Measurements from ENCODE around the gene TMEM151B. TPM values are rescaled to one million over a fixed set of nuclear protein-coding genes. Genes with fewer than 3 reads are reported as not detected.

The TMEM151B gene
- total and polyA plus RNA-seq, 2 of the 13 experiments (the other 11 are each of a cell fraction or from before 2014, with no cell fraction given) = not detected

GRCh38 chr6:44289726-44290260 lies 19.5 kb downstream of the TMEM151B start:
- Histone ChIP-seq H3K9ac (ENCODE audit: insufficient read depth, low read depth, low read length) (no peak overlapping the region), H2AFZ (ENCODE audit: low read length) (no peak overlapping the region), H3K36me3 (replicated peaks in 1 of 2; ENCODE audit: control insufficient read depth in 1 of 2, insufficient read depth in 2 of 2, low read length in 2 of 2) (no peaks in the 10 kb centered on the region), H3K27ac (ENCODE audit: extremely low read length, insufficient read depth, low read length) (no peak overlapping the region), H3K4me3 (replicated peaks in 1 of 3; ENCODE audit: insufficient read depth in 1 of 3, low read depth in 2 of 3, low read length in 3 of 3) (no peak overlapping the region), H4K20me1 (ENCODE audit: insufficient read depth, low read length) (no peaks in the 10 kb centered on the region; the same call in 1 of the 2 replicates), H3K79me2 (ENCODE audit: insufficient read depth, low read length) (no peaks in the 10 kb centered on the region), H3K27me3 (ENCODE audit: control insufficient read depth in 1 of 2, insufficient read depth in 2 of 2, low read length in 2 of 2) (peaks cover 6 to 71% of the 10 kb centered on the region in 2 experiments), H3K4me2 (ENCODE audit: low read depth, low read length) (no peak overlapping the region), H3K4me1 (ENCODE audit: insufficient read depth, low read length) (no peaks in the 10 kb centered on the region), H3K9me3 (ENCODE audit: low read length) (no peaks in the 10 kb centered on the region)
- POLR2A ChIA-PET = no interaction called here
- BruUV-seq (replicated peaks) = no TSS peak
- no peak for DNase-seq (ENCODE audit: low spot score)
- 10% methylated on average over 7 of the region's 7 CpGs for WGBS (ENCODE audit: low lambda C conversion rate)
- no peak for FAIRE-seq
- ATAC-seq = no peak
- TF ChIP-seq CEBPB (IDR thresholded peaks at IDR 0.05; ENCODE audit: borderline replicate concordance, low read depth, low read length) = 0 out of 2 replicates have a peak, but pooled peaks have one; percentile 16
- TF ChIP-seq SP1 (IDR thresholded peaks at IDR 0.05) = no peak
- no peak for TF ChIP-seq SP1 (CRISPR knock-in tag; IDR thresholded peaks at IDR 0.05)
- TF ChIP-seq ZFYVE20 (CRISPR knock-in tag; IDR thresholded peaks at IDR 0.05; ENCODE audit: borderline replicate concordance, low read depth) = no peak
- intact Hi-C loops (cut with micrococcal nuclease; ENCODE audit: unreplicated experiment) = no loop called here
- CTCF ChIA-PET (ENCODE audit: low intra/inter-chr PET ratio, low total read pairs) = no interaction called here
- in situ Hi-C loops (cut with HindIII; ENCODE audit: extremely low pct_ligation_motif_present, low pct_unique_long_range_greater_than_20kb) = no loop called here

GRCh38 chr6:44291841-44292240 lies 21.6 kb downstream of the TMEM151B start:
- H4K20me1 ChIP-seq (ENCODE audit: insufficient read depth, low read length) = no peaks in the 10 kb centered on the region; the same call in 1 of the 2 replicates
- peak; percentile 27 for ATAC-seq
- H3K27me3 ChIP-seq (ENCODE audit: control insufficient read depth in 1 of 2, insufficient read depth in 2 of 2, low read length in 2 of 2) = peaks cover 6 to 63% of the 10 kb centered on the region in 2 experiments
- no peak overlapping the region for H2AFZ ChIP-seq (ENCODE audit: low read length)
- no peaks in the 10 kb centered on the region for H3K9me3 ChIP-seq (ENCODE audit: low read length)
- H3K79me2 ChIP-seq (ENCODE audit: insufficient read depth, low read length) = no peaks in the 10 kb centered on the region
- ChIA-PET CTCF (ENCODE audit: low intra/inter-chr PET ratio, low total read pairs) (no interaction called here), POLR2A (no interaction called here)
- no peak overlapping the region for H3K9ac ChIP-seq (ENCODE audit: insufficient read depth, low read depth, low read length)
- no peaks in the 10 kb centered on the region for H3K4me1 ChIP-seq (ENCODE audit: insufficient read depth, low read length)
- H3K36me3 ChIP-seq (replicated peaks in 1 of 2; ENCODE audit: control insufficient read depth in 1 of 2, insufficient read depth in 2 of 2, low read length in 2 of 2) = no peaks in the 10 kb centered on the region
- in situ Hi-C loops (cut with HindIII; ENCODE audit: extremely low pct_ligation_motif_present, low pct_unique_long_range_greater_than_20kb) (no loop called here), intact Hi-C loops (cut with micrococcal nuclease; ENCODE audit: unreplicated experiment) (no loop called here)
- BruUV-seq (replicated peaks) = no TSS peak
- DNase-seq (ENCODE audit: low spot score) = no peak
- no peak overlapping the region for H3K4me3 ChIP-seq (replicated peaks in 1 of 3; ENCODE audit: insufficient read depth in 1 of 3, low read depth in 2 of 3, low read length in 3 of 3)
- no peak overlapping the region for H3K4me2 ChIP-seq (ENCODE audit: low read depth, low read length)
- WGBS (ENCODE audit: low lambda C conversion rate) = 6% methylated on average over 4 of the region's 4 CpGs
- FAIRE-seq = no peak
- H3K27ac ChIP-seq (ENCODE audit: extremely low read length, insufficient read depth, low read length) = no peak overlapping the region
- no peak for TF ChIP-seq CSRNP2 (CRISPR knock-in tag; conservative IDR thresholded peaks at IDR 0.05; ENCODE audit: low read depth)
- no peak for TF ChIP-seq ZNF354B (CRISPR knock-in tag; IDR thresholded peaks at IDR 0.05)
- no peak for TF ChIP-seq KLF16 (CRISPR knock-in tag; IDR thresholded peaks at IDR 0.05)
- no peak for TF ChIP-seq BRCA1 (CRISPR knock-in tag; IDR thresholded peaks at IDR 0.05)
- TF ChIP-seq ZBTB42 (CRISPR knock-in tag; IDR thresholded peaks at IDR 0.05) = no peak
- no peak for TF ChIP-seq PAF1 (CRISPR knock-in tag; IDR thresholded peaks at IDR 0.05)
- TF ChIP-seq ZFY (CRISPR knock-in tag; IDR thresholded peaks at IDR 0.05) = no peak
- no peak for TF ChIP-seq NFYC (CRISPR knock-in tag; IDR thresholded peaks at IDR 0.05)

Data from HepG2 (cell line).